ENCODE data around the gene COL5A1.
"Not testable (repeated sequence)": the region's sequence is repeated elsewhere in the genome, so short reads cannot be mapped to it uniquely, and the experiment has no call there.

COL5A1 gene

DNA sequence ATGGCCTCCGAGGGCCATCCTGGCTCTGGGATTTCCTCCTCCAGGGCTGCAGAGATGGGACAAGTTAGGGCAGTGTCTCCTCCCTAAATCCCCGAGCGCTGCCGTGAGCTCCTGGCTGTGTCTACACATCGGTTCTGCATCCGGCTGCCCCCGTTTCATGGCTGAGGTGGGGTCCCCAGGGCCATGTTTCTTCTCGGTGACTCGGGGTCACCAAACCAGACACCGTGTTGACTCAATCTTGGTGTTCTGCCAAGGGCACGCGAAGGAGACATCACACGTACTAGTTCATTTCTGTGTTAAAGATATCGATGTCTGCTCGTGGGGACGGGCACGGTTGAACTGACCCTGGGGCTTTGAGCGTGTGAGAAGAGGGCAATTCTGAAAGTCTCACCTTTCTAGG, 60.7 kb downstream of the COL5A1 start:
- DNase-seq (ENCODE audit: insufficient read length, low spot score) (no peak), FAIRE-seq (no peak)
- TF ChIP-seq POLR2A (IDR thresholded peaks at IDR 0.05; ENCODE audit: low read depth, low read length): no peak

GRCh38 chr9:134703730-134704114, 62.1 kb downstream of the COL5A1 start:
- not testable (repeated sequence) for FAIRE-seq; DNase-seq (ENCODE audit: insufficient read length, low spot score)

- TF ChIP-seq POLR2A (IDR thresholded peaks at IDR 0.05; ENCODE audit: low read depth, low read length): no peak
- DNase-seq (ENCODE audit: insufficient read length, low spot score): no peak
- no peak for FAIRE-seq
Measured at GRCh38 chr9:134704498-134704897, 62.9 kb downstream of the COL5A1 start.

DNA sequence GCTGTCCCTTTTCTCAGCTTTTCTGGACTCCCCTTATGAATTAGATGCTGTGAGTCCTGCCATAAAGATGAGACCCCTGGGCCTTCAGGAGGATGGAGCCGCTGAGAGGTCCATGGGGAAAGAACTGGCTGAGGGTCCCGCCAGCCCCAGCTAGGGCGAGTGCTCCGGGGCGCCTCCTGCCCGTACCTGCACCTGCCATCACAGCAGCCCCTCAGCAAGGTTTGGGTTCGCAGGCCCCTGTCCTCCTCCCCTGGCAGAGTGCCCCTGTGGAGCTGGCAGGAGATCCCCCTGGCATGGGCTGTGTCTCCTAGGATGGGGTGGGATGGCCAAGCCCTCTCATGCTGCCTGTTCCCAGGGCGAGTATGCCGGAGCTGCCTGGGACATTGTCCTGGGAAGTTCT, 64.2 kb downstream of the COL5A1 start:
- FAIRE-seq (no peak), DNase-seq (ENCODE audit: insufficient read length, low spot score) (no peak)
- no peak for TF ChIP-seq POLR2A (IDR thresholded peaks at IDR 0.05; ENCODE audit: low read depth, low read length)

DNA sequence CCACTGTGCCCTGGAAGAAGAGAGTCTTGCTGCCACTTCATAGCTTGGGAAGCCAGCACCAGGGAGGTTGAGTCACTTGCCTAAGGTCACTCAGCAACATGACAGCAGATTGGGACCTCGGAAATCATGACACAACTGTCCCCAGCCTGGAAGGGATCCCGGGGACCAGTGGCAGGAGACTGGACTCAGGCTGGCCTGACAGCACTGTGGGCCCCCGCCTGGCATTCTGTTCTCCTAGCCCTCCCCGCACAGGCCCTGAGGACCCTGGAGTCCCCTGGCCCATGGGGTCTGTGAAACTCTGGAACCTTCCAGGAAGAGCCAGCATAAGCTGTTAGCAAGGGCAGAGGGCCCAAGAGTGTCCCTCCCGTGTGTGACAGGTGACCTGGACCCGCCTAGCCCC, 64.9 kb downstream of the COL5A1 start:
- FAIRE-seq (no peak), DNase-seq (ENCODE audit: insufficient read length, low spot score) (no peak)
- no peak for TF ChIP-seq POLR2A (IDR thresholded peaks at IDR 0.05; ENCODE audit: low read depth, low read length)

- no peak for FAIRE-seq
- TF ChIP-seq POLR2A (IDR thresholded peaks at IDR 0.05; ENCODE audit: low read depth, low read length): no peak
- no peak for DNase-seq (ENCODE audit: insufficient read length, low spot score)
Measured at GRCh38 chr9:134707031-134707680, 65.6 kb downstream of the COL5A1 start.

GRCh38 chr9:134707731-134708671, 66.4 kb downstream of the COL5A1 start:
- FAIRE-seq: no peak
- TF ChIP-seq POLR2A (IDR thresholded peaks at IDR 0.05; ENCODE audit: low read depth, low read length): no peak

DNA sequence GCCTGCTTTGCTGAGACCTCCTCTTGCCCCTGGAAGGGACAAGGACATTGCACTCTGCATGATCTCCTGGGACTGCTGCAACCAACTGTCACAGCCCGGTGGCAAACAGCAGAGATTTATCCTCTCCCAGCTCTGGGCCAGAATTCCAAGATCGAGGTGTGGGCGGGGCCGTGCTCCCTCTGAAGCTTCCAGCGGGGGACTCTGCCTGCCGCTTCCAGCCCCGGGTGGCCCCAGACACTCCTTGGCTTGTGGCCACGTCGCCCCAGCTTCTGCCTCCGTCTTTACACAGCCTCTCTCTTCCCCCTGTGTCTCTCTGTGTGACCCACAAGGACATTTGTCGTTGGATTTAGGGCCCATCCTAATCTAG, 67.1 kb downstream of the COL5A1 start:
- FAIRE-seq: no peak
- no peak for TF ChIP-seq POLR2A (IDR thresholded peaks at IDR 0.05; ENCODE audit: low read depth, low read length)

More at GRCh38 chr9:134707731-134708671, 66.4 kb downstream of the COL5A1 start:
- DNase-seq (ENCODE audit: insufficient read length, low spot score): no peak

DNA sequence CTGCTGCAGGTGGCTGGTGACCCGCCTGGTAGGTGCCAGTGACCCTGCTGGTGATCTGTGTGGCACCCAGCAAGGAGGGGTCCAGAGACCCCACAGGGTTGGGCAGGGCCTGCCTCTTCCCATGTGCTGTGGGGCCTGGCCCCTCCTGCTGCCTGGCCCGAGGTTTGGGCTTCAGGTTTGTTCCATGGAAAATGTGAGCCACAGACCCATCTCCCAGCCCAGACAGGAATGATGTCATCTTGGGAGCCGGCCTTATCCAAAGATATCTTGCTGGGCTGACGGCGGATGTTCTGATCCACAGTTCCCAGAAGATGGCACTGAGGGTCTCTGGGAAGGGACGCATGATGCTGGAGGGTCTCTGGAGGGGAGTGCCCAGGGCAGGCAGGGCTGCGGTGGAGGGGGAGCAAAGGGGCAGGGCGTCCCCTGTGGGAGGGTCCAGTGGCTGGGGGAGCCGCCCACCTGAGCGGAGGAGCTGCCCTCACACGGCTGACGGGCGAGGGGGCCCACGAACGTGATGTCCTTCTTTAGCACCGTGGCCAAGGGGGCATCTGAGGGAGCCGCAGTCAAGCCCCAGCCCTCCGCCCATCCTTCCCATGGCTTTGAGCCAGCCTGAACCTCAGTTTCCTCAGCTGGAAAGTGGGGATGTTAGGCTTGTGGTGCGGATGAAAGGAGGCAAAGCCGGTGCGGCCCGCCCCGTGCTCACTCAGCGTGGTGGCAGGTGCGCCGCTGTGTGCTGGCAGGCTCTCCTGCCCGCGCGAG, 68.1 kb downstream of the COL5A1 start:
- FAIRE-seq: no peak
- peak; percentile 50 for DNase-seq (ENCODE audit: insufficient read length, low spot score)

More for the DNA sequence above, 67.1 kb downstream of the COL5A1 start:
- DNase-seq (ENCODE audit: insufficient read length, low spot score): no peak

DNA sequence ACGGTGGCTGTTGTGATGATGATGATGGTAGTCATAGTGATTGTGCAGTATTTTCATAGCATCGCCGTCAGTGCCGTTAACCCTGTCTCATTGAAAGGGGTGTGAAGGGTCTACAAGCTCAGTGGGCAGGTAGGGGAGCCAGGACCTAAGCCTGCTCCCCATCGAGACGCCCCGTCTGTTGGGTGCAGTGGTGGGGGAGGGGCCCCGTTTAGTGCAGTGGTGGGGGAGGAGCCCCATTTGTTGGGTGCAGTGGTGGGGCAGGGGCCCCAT, 68.6 kb downstream of the COL5A1 start:
- FAIRE-seq: no peak
- no peak for TF ChIP-seq POLR2A (IDR thresholded peaks at IDR 0.05; ENCODE audit: low read depth, low read length)
- DNase-seq (ENCODE audit: insufficient read length, low spot score): no peak

More for the DNA sequence above, 68.1 kb downstream of the COL5A1 start:
- no peak for TF ChIP-seq POLR2A (IDR thresholded peaks at IDR 0.05; ENCODE audit: low read depth, low read length)

GRCh38 chr9:134710901-134711300, 69.3 kb downstream of the COL5A1 start:
- no peak for TF ChIP-seq POLR2A (IDR thresholded peaks at IDR 0.05; ENCODE audit: low read depth, low read length)
- FAIRE-seq (no peak), DNase-seq (ENCODE audit: insufficient read length, low spot score) (no peak)

DNA sequence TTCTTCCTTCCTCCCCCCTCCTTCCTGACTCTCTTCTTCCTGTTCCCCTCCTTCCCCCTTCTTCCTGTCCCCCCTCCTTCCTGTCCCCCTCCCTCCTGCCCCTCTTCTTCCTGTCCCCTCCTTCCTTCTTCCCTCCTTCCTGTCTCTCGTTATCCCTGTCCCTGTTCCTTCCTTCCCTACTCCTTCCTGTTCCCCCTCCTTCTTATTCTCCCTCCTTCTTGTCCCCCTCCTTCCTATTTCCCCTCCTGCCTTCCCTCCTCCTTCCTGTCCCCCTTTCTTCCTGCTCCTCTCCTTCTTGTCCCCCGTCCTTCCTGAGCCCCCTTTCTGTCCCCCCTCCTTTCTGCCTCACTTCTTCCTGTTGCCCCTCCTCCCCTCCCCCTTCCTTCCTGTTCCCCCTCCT, 70.6 kb downstream of the COL5A1 start:
- DNase-seq (ENCODE audit: insufficient read length, low spot score): no peak
- FAIRE-seq: no peak
- no peak for TF ChIP-seq POLR2A (IDR thresholded peaks at IDR 0.05; ENCODE audit: low read depth, low read length)

- no peak for FAIRE-seq
- DNase-seq (ENCODE audit: insufficient read length, low spot score): no peak
- no peak for TF ChIP-seq POLR2A (IDR thresholded peaks at IDR 0.05; ENCODE audit: low read depth, low read length)
Measured at GRCh38 chr9:134712926-134713325, 71.3 kb downstream of the COL5A1 start.

DNA sequence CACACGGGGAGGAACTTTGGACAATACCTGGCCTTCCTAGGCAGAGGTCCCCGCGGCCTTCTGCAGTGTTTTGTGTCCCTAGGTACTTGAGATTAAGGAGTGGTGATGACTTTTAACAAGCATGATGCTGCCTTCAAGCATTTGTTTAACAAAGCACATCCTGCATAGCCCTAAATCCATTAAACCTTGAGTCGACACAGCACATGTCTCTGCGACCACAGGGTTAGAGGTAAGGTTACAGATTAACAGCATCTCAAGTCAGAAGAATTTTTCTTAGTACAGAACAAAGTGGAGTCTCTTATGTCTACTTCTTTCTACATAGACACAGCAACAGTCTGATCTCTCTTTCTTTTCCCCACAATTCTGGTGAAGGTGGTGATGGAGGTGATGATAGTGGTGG, 73.9 kb downstream of the COL5A1 start:
- FAIRE-seq; DNase-seq (ENCODE audit: insufficient read length, low spot score): not testable (repeated sequence)

Data from H54 (cell line).